Measurements from ENCODE around the gene PDE10A. TPM values are rescaled to one million over a fixed set of nuclear protein-coding genes. Genes with fewer than 3 reads are reported as not detected.

The PDE10A gene
- total and polyA plus RNA-seq, 2 of the 4 experiments (the other 2 are of a cell fraction): 3.4 to 12.4 TPM

GRCh38 chr6:165627366-165627765 lies 35.7 kb downstream of the PDE10A start:
- Histone ChIP-seq H3K4me3 (ENCODE audit: insufficient read depth, low read depth, low read length) (no peak overlapping the region), H4K20me1 (ENCODE audit: insufficient read depth, low read length) (peaks cover 10% of the 10 kb centered on the region), H3K4me2 (ENCODE audit: low read depth, low read length) (no peak overlapping the region), H2AFZ (replicated peaks; ENCODE audit: low read length, poor library complexity) (peak overlapping the region; percentile 61), H4K8ac (ENCODE audit: low read depth in 2 of 2, low read length in 2 of 2) (no peak overlapping the region), H3K9me3 (ENCODE audit: control insufficient read depth, insufficient read depth, low read length) (no peaks in the 10 kb centered on the region), H3K9me1 (ENCODE audit: insufficient read depth, low read length) (peaks cover 5% of the 10 kb centered on the region; the same call in 1 of the 2 replicates), H3K18ac (ENCODE audit: low read depth, low read length) (no peak overlapping the region), H2BK15ac (ENCODE audit: low read depth, low read length) (no peak overlapping the region), H3K79me1 (ENCODE audit: low read depth in 1 of 2, low read length in 2 of 2) (peaks cover 10 to 36% of the 10 kb centered on the region in 2 experiments; a peak in 3 of 4 replicates), H2AK5ac (ENCODE audit: low read depth, low read length) (no peak overlapping the region), H2BK20ac (ENCODE audit: low read depth, low read length) (no peak overlapping the region; the same call in 1 of the 2 replicates), H2AK9ac (replicated peaks; ENCODE audit: low read depth, low read length, poor library complexity) (no peak overlapping the region), H3K14ac (replicated peaks; ENCODE audit: low read depth, low read length) (no peak overlapping the region), H3K27ac (ENCODE audit: insufficient read depth, low read length) (no peak overlapping the region), H4K91ac (ENCODE audit: insufficient read depth, low read depth, low read length) (no peak overlapping the region), H2BK5ac (ENCODE audit: low read depth, low read length, poor library complexity, severe bottlenecking) (no peak overlapping the region), H3K56ac (ENCODE audit: extremely low read depth, insufficient read depth, low read length) (no peak overlapping the region), H3K27me3 (ENCODE audit: control insufficient read depth, insufficient read depth, low read length) (no peaks in the 10 kb centered on the region), H3K4me1 (ENCODE audit: control insufficient read depth, insufficient read depth, low read length) (peaks cover 5% of the 10 kb centered on the region), H2BK120ac (ENCODE audit: low read depth, low read length) (no peak overlapping the region), H3K23ac (ENCODE audit: low read depth, low read length) (peak overlapping the region; percentile 42; the same call in 1 of the 2 replicates), H3K36me3 (ENCODE audit: control insufficient read depth, insufficient read depth, low read length) (peaks cover 2% of the 10 kb centered on the region; the same call in 1 of the 2 replicates), H3K4ac (ENCODE audit: low read depth, low read length) (no peak overlapping the region), H4K5ac (ENCODE audit: low read depth, low read length) (no peak overlapping the region; the same call in 1 of the 2 replicates), H3K9ac (ENCODE audit: low read depth, low read length) (no peak overlapping the region)
- WGBS, 2 experiments (ENCODE audit: extremely low coverage in 2 of 2, insufficient read length in 1 of 2): no CpG with 5 or more reads among the region's 4 CpGs
- ATAC-seq (ENCODE audit: low read depth) (no peak), DNase-seq (no peak)
- BruUV-seq (replicated peaks): no TSS peak
- ChIA-PET POLR2A (ENCODE audit: unreplicated experiment) (no interaction called here), CTCF (no interaction called here)
- intact Hi-C loops (cut with micrococcal nuclease) (no loop called here), dilution Hi-C loops (cut with HindIII; ENCODE audit: low sequenced_read_pairs, unreplicated experiment) (no loop called here), in situ Hi-C loops (cut with MboI; ENCODE audit: low sequenced_read_pairs) (no loop called here)
- TF ChIP-seq CEBPB (IDR thresholded peaks at IDR 0.05; ENCODE audit: low read depth, low read length): no peak
- no peak for TF ChIP-seq NFE2L2 (IDR thresholded peaks at IDR 0.05; ENCODE audit: low read depth, low read length)
- no peak for TF ChIP-seq MAFK (IDR thresholded peaks at IDR 0.05; ENCODE audit: low read depth, low read length)
- no peak for TF ChIP-seq MAZ (IDR thresholded peaks at IDR 0.05; ENCODE audit: borderline replicate concordance, low read depth, low read length)
- no peak for TF ChIP-seq RCOR1 (IDR thresholded peaks at IDR 0.05; ENCODE audit: insufficient replicate concordance, low read length)
- TF ChIP-seq USF2 (IDR thresholded peaks at IDR 0.05; ENCODE audit: low read depth, low read length): no peak
